A673 (cell line): ENCODE measurements around the gene TEAD1.

Source experiments
- EZH2 ChIP-seq: fragments of 200-600 bp; sonication (generic); IDR thresholded peaks from 2 replicates; pipeline ENCODE4 v1.6.1; 2017; ENCODE audit warnings: borderline replicate concordance, low read depth, mild to moderate bottlenecking, mixed read lengths, antibody characterized with exemption, low read length; ENCODE audit not compliant: poor library complexity, severe bottlenecking
- TF ChIP-seq, protein P1 (sequence below): fragments of 300-800, 200-600 bp; sonication (generic); conservative IDR thresholded peaks from 2 replicates; pipeline ENCODE4 v1.5.1; 2017; ENCODE audit warnings: low read depth, mild to moderate bottlenecking, antibody characterized with exemption, low read length, moderate library complexity, mixed read lengths

DNA sequence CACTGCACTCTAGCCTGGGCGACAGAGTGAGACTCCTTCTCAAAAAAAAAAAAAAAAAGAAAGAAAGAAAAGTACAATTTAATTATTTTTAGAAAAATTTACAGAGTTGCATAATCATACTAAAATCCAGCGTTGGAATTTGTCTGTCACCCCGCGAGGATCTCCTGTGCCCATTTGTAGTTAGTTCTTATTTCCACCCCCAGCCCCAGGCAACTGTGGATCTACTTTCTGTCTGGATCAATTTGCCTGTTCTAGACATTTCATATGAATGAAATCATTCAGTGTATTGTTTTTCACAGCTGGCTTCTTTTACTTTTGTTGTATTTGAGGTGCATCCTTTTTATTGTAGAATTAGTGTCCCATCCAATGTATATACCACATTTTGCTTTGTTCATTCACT is 232.3 kb downstream of the TEAD1 start:
- TF ChIP-seq, protein P1, sequence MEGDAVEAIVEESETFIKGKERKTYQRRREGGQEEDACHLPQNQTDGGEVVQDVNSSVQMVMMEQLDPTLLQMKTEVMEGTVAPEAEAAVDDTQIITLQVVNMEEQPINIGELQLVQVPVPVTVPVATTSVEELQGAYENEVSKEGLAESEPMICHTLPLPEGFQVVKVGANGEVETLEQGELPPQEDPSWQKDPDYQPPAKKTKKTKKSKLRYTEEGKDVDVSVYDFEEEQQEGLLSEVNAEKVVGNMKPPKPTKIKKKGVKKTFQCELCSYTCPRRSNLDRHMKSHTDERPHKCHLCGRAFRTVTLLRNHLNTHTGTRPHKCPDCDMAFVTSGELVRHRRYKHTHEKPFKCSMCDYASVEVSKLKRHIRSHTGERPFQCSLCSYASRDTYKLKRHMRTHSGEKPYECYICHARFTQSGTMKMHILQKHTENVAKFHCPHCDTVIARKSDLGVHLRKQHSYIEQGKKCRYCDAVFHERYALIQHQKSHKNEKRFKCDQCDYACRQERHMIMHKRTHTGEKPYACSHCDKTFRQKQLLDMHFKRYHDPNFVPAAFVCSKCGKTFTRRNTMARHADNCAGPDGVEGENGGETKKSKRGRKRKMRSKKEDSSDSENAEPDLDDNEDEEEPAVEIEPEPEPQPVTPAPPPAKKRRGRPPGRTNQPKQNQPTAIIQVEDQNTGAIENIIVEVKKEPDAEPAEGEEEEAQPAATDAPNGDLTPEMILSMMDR = no peak
- TF ChIP-seq EZH2 = no peak
